GM21619 (cell line): ENCODE measurements around the gene GALNT1.

Experiments used
- ATAC-seq: cut with Tn5 transposase; IDR thresholded peaks from one replicate; pipeline ENCODE4 v1.9.1; 2021; ENCODE audit not compliant: unreplicated experiment

Gene GALNT1

GRCh38 chr18:35749701-35750100 lies 168.2 kb downstream of the GALNT1 start:
- no peak for ATAC-seq

GRCh38 chr18:35750929-35751328 lies 169.4 kb downstream of the GALNT1 start:
- ATAC-seq = no peak

GRCh38 chr18:35753306-35753910 lies 171.9 kb downstream of the GALNT1 start:
- ATAC-seq = no peak

- no peak for ATAC-seq
Observed at GRCh38 chr18:35754464-35754863, 172.9 kb downstream of the GALNT1 start.

- no peak for ATAC-seq
Observed at GRCh38 chr18:35755369-35755768, 173.8 kb downstream of the GALNT1 start.

GRCh38 chr18:35756506-35757117 lies 175.1 kb downstream of the GALNT1 start:
- ATAC-seq = peak; percentile 70
